GM18505 (cell line): ENCODE results near the gene PARS2.

ENCODE experiments used
- ATAC-seq: cut with Tn5 transposase; IDR thresholded peaks from one replicate; pipeline ENCODE4 v1.9.1; 2021; ENCODE audit not compliant: unreplicated experiment
- POLR2A ChIP-seq: IDR thresholded peaks from 4 replicates; pipeline ENCODE4 v1.6.1; 2011; ENCODE audit warnings: borderline replicate concordance; ENCODE audit not compliant: insufficient read depth, insufficient read length; ENCODE audit errors: extremely low read depth

The PARS2 gene

DNA sequence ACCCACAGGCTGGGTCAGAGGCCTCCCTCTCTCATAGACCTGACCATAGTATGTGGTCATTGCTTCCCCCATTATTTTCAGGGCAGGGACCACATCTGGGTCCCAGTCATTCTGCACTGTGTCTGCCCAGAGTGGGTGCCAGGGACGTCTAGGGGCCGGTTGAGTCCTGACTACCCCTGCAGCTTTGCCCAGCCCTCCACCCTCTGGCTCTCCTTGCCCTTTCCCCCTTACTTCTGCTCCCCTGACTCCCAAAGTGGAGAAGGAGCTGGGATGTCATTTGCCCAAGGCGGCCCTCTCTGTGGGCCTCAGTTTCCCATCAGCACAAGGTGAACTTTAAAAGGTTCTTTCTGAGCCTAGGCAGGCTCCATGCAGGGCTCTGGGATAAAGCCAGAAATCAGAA is 41.1 kb upstream of the PARS2 start:
- ATAC-seq, result no peak
- TF ChIP-seq POLR2A, result no peak

GRCh38 chr1:54804471-54805132 is 40.3 kb upstream of the PARS2 start:
- no peak for ATAC-seq
- no peak for TF ChIP-seq POLR2A

DNA sequence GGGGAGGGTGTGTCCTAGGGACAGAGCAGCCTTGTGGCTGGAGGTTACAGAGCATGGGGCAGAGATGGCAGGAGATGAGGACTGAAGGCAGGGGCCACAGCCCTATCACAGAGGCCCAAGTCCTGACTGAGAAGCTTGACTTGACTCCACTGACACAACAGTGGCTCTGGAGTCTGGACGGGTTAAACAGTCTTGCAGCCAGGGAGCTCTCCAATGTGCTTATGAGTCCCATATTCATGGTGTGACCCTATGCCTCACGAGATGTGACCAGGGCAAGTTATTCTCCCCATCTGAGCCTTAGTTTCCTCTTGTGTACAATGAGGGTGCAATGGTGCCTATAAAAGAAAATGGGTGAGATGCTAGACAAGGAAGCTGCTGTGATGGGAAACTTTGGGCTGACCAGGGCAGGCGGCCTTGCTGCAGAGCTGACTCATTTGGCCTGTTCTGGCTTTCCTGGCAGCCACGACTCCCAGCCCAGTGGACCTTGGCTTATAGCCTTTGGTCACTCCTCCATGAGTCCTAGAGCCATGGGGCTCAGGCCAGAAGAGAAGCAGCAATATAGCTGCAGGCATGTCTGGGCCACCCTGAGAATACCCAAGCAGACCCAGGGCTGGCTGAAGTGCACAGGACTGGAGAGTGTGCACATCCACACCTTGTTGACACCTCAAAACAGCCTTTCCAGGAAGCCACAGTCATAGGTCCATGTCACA is 39.6 kb upstream of the PARS2 start:
- no peak for ATAC-seq
- TF ChIP-seq POLR2A, result no peak

DNA sequence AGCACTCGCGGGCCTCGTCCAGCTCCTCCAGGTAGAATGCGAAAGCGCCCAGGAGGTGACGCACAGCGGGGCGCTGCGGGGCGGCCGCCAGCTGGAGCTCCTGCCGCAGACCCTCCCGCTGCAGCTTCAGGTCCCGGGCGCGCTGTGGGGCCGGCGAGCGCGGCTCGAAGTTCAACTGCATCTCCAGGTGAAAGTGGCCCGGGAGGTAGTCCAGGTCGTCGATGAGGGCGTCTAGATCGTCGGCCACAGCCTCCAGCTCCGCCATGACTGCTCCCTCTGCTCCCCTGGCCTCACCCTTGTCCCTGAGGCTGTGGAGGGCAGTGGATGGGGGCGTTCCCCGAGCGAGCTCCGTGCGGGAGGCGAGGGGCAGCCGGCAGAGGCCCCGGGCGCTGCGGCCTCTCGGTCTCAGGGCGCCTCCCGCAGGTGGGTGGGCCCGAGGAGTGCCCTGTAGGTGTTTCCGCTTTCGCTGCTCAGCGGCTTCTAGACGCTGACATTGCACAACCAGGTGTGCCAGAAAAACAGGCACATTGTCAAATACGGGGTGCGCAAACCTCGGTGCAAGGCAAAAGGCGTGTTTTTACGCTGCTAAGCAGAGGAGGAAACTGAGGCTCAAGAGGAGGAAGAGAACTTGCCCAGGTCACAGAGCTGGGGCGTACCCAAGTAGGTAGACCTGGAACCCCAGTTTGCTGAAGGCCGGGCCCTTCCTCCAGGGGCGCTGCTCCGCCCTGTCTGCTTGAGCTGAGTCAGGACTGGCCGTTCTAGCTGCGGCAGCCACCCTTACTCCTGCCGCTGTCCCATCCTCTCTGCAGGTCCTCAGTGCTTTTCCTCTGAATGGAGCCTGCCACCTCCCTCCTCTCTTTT is 36.8 kb upstream of the PARS2 start, which contains the start of gene TTC22:
Gene TTC22, minus strand, starts transcription at position 425 of the 861 bp plus-strand sequence. Its CDS starts 160 bp downstream, at position 265.
- ATAC-seq, result peak; percentile 66
- TF ChIP-seq POLR2A, result peak; percentile 39

DNA sequence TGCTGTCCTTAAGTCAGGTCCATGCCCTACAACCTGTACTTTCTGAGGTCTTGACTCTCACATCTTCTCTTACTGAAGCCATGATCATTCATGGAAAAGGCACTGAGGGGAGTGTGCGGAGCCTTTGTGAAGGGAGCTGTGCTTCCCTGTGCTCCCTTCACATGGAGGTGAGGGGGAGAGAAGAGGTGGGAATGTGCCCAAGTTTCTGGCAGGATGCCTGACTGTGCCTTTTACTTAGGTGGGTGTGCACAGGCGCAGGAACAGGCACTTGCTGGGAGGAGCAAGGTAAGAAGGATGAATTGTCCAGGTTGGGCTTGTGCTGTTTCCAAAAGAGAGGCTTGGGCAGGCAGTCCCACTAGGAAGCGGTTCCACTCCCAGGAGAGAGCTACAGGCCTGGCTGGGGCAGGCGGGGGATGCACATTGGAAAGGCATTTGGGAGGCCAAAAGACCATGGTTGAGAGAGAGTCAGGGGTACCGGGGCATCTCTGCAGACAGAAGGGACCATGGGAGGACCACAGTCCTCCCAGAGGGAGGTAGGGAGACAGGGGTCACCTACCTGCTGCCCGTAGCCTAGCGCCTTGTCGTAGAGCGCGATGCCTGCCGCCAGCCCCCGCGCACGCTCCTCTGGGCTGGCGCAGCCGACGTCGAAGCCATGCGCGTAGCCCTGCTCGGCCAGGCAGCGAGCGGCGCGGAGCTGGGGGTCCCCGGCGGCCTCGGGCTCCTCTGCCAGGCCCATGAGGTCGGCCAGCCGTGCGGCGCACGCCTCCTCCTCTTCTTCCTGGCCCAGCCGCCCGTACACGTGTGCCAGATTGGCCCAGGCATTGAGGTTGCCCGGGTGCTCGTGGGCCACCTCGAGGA is 35.9 kb upstream of the PARS2 start:
- no peak for TF ChIP-seq POLR2A
- ATAC-seq, result no peak

DNA sequence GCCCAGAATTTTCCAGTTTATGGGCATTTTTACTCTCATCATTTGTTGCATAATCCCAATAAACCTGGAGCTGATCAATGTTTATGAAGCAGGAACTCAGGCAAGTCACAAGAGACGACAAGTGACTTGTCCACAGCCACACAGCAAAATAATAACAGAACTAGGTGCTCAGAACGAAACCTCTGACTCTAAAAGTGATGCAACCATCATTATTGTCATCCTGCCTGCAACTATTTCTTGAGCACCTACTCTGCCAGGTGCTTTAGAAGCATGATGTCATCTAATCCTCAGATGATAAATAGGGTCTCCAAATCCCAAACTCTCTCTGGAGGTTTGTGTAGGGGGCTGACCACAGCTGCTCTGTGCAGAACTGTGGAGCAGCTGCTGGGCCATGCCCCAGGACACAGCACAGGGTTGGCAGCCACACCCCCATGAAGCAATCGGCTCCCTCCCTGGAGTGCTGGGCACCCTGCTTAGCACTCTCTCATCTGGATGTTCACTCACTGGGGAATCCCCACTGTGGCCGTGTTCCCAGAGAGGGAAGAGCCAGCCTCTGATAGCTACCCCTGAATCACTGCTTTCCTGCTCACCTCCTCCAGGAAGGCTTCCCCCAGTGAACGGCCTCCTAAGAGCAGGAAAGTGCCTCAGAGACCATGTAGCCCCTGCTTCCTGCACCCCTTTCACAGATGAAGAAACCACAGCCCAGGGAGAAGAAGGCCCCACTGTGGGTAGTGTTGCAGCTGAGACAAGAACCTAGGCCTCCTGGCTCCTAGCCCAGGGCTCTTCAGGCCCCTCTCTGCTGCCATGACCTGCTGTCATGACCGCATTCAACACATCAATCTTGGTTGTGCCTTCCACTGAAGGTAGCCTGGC is 34.7 kb upstream of the PARS2 start:
- peak; percentile 55 for ATAC-seq
- TF ChIP-seq POLR2A, result no peak

GRCh38 chr1:54798206-54798605 is 33.9 kb upstream of the PARS2 start:
- no peak for ATAC-seq

GRCh38 chr1:54796902-54797301 is 32.6 kb upstream of the PARS2 start:
- no peak for ATAC-seq
- TF ChIP-seq POLR2A, result no peak

More at GRCh38 chr1:54798206-54798605, 33.9 kb upstream of the PARS2 start:
- TF ChIP-seq POLR2A, result no peak

DNA sequence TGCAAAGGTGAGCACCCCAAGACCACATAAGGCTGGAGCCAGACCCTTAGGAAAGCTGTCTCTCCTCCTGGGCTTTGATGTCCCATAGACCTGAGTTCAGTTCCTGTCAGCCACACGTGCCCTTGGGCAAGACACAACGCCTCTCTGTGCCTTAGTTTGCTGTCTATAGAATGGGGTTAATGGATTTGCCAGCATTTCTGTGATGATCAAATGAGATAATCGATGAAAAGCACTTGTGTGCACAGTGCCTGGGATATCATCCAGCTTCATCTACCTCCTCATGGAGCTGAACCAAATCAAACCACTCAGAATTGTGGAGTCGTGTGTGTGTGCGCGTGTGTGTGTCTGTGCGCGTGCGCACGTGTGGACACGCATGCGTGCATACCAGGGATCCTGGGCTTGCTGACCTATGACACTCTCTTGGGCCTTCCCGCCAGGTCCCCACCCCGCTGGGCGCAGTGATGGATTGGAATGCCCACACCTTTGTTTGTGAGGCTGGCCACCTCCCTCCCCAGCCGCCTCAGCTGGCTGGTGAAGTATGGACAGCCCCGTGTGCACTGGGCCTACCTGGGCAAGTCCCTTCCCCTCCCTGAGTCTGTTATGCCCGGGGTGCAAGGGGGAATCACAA is 31.6 kb upstream of the PARS2 start:
- no peak for TF ChIP-seq POLR2A
- no peak for ATAC-seq

GRCh38 chr1:54795356-54795665 is 31.0 kb upstream of the PARS2 start:
- TF ChIP-seq POLR2A, result no peak
- no peak for ATAC-seq

- no peak for TF ChIP-seq POLR2A
- ATAC-seq, result no peak
Observed at GRCh38 chr1:54794451-54795355, 30.4 kb upstream of the PARS2 start.
